ENCODE results near the gene ATP12A. TPM values are rescaled to one million over a fixed set of nuclear protein-coding genes. Genes with fewer than 3 reads are reported as not detected.

The ATP12A gene
- total RNA-seq, 2 experiments from 2014 or later: 4.4 TPM

DNA sequence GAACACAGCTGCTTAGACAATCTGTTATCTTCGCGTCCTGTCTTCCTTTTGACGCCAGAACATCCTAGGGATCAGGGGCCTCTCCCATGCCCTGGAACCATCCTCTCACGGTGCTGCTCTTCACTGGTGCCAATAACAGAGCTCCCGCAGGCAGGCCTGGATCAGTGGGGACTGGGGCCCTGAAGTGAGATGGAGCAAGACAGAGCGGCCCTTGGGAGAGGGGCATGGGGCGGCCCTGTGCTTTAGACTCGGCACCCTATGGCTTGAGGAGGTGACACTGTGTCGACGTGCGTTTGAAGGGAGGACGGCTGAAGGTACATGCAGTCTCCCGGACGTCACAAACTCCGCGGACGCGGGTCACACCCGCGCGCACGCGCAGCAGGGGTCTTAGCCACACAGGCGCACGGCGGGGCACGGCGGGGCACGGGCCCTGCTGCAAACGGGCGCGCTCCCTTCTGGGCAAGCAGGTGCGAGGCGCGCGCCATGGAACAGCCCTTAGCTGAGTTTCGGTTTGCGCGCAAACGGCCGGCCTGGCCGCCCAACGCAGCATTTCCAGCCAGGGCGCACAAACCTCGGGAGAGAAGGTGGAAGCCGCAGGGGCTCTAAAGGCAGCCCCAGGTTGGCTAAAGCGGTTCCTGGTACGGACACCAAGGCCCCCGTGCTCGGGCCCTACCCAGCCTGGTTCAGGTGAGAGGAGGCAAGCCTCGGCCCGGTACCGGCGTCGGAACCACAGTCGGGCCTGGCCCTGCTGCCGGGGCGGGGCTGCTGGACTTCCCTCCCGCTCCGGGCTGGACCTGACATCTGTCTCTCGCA, 67.2 kb downstream of the ATP12A start:
- peaks cover 47% of the 10 kb centered on the region for H3K27me3 Mint-ChIP-seq
- TF ChIP-seq, protein P1, sequence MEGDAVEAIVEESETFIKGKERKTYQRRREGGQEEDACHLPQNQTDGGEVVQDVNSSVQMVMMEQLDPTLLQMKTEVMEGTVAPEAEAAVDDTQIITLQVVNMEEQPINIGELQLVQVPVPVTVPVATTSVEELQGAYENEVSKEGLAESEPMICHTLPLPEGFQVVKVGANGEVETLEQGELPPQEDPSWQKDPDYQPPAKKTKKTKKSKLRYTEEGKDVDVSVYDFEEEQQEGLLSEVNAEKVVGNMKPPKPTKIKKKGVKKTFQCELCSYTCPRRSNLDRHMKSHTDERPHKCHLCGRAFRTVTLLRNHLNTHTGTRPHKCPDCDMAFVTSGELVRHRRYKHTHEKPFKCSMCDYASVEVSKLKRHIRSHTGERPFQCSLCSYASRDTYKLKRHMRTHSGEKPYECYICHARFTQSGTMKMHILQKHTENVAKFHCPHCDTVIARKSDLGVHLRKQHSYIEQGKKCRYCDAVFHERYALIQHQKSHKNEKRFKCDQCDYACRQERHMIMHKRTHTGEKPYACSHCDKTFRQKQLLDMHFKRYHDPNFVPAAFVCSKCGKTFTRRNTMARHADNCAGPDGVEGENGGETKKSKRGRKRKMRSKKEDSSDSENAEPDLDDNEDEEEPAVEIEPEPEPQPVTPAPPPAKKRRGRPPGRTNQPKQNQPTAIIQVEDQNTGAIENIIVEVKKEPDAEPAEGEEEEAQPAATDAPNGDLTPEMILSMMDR (IDR thresholded peaks at IDR 0.05): no peak
- H3K4me1 Mint-ChIP-seq (ENCODE audit: low read depth): peaks cover 11% of the 10 kb centered on the region
- ChIA-PET POLR2A (no interaction called here), CTCF (interaction anchor here (1.0 kb wide), 4 partner anchors 13 to 248 kb away, joined by 3 to 5 read pairs (median 3); no protein-coding TSS in a partner anchor)
- DNase-seq (peak; percentile 50), ATAC-seq (peak; percentile 68)
- no peak overlapping the region for H3K27ac Mint-ChIP-seq
- H3K36me3 Mint-ChIP-seq (ENCODE audit: low read depth): no peaks in the 10 kb centered on the region
- intact Hi-C loops (cut with micrococcal nuclease): no loop called here
- H3K4me3 Mint-ChIP-seq: peak overlapping the region; percentile 50
- no peaks in the 10 kb centered on the region for H3K9me3 Mint-ChIP-seq

DNA sequence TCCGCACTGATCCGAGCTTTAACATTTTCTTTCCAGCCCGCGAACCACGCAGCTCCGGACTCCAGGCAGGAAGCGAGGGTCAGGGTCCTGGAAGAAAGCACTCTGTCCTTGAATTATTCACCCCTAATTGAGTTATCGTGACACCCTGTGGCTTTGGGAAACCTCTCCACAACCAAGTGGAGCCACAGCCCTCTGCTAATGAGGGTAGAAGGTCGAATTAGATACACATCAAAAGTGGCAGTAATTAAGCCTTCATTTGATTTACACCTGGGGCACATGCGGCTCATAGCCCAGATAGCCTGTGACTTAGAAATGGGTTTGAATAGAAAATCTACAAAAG, 67.8 kb downstream of the ATP12A start:
- H3K4me1 Mint-ChIP-seq (ENCODE audit: low read depth): peaks cover 11% of the 10 kb centered on the region
- peaks cover 52% of the 10 kb centered on the region for H3K27me3 Mint-ChIP-seq
- TF ChIP-seq, protein P1 (IDR thresholded peaks at IDR 0.05): no peak
- no peak overlapping the region for H3K27ac Mint-ChIP-seq
- ATAC-seq (no peak), DNase-seq (no peak)
- CTCF ChIA-PET: interaction anchor here (1.0 kb wide), 1 partner anchor 21 kb away, joined by 3 read pairs; no protein-coding TSS in a partner anchor
- no peaks in the 10 kb centered on the region for H3K9me3 Mint-ChIP-seq
- H3K36me3 Mint-ChIP-seq (ENCODE audit: low read depth): no peaks in the 10 kb centered on the region
- POLR2A ChIA-PET: no interaction called here
- peak overlapping the region; percentile 50 for H3K4me3 Mint-ChIP-seq
- intact Hi-C loops (cut with micrococcal nuclease): no loop called here

DNA sequence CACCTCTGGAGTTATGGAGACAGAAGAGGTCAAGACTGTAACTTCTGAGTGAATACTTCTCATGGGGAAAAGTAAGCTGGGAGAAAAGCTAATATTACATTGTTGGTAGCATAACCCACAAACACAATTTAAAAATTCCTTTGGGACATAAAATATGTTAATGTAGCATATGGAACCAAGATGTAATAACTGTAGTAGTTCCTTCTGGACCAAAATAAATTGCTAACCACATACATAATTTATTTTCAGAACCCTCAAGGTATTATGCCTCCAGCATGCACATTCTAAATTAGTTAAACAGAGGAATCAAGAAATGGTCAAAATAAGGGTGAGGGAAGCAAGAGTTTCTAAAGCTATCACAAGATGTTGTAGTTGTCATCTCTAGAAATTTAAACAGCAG, 79.0 kb downstream of the ATP12A start:
- H3K4me1 Mint-ChIP-seq (ENCODE audit: low read depth): no peaks in the 10 kb centered on the region
- peaks cover 14% of the 10 kb centered on the region for H3K27me3 Mint-ChIP-seq
- ChIA-PET POLR2A (no interaction called here), CTCF (no interaction called here)
- H3K27ac Mint-ChIP-seq: no peak overlapping the region
- H3K4me3 Mint-ChIP-seq: no peak overlapping the region
- H3K9me3 Mint-ChIP-seq: no peaks in the 10 kb centered on the region
- DNase-seq: no peak
- ATAC-seq: no peak
- H3K36me3 Mint-ChIP-seq (ENCODE audit: low read depth): no peaks in the 10 kb centered on the region
- TF ChIP-seq, protein P1 (IDR thresholded peaks at IDR 0.05): no peak
- intact Hi-C loops (cut with micrococcal nuclease): no loop called here

Other genes with a start within 250 kb of the ATP12A start
- 10 to 100 TPM; 20.4 to 22.4 TPM for gene PARP4, start 167.6 kb upstream of the ATP12A start, total RNA-seq
- not detected for gene RNF17, start 83.8 kb downstream of the ATP12A start, total RNA-seq